Stimulated activated CD4-positive, alpha-beta T cell treated with anti-CD3 and anti-CD28 coated beads, Interleukin-15, amount 100 ng/mL, for 48 hours (primary cell): ENCODE measurements around the gene RAPGEFL1.
"Not testable (repeated sequence)": the region's sequence is repeated elsewhere in the genome, so short reads cannot be mapped to it uniquely, and the experiment has no call there.

ENCODE experiments used
- DNase-seq, 2 donors: peaks; one replicate each; pipeline ENCODE4 v3.0.0-alpha.2; 2020; ENCODE audit warnings: low read depth in 2 of 2

RAPGEFL1 gene

GRCh38 chr17:40174514-40174913, 2.8 kb upstream of the RAPGEFL1 start:
- no peak for DNase-seq

- no peak for DNase-seq
Observed at GRCh38 chr17:40175928-40176753, 1.1 kb upstream of the RAPGEFL1 start.

- no peak for DNase-seq
Observed at GRCh38 chr17:40176754-40177110, 538 bp upstream of the RAPGEFL1 start.

- no peak for DNase-seq
Observed at GRCh38 chr17:40178021-40178601, 841 bp downstream of the RAPGEFL1 start.

- no peak for DNase-seq
Observed at GRCh38 chr17:40178660-40179059, 1.4 kb downstream of the RAPGEFL1 start.

GRCh38 chr17:40179923-40180659, 2.8 kb downstream of the RAPGEFL1 start:
- no peak for DNase-seq

- DNase-seq: no peak
Observed at GRCh38 chr17:40180694-40181093, 3.4 kb downstream of the RAPGEFL1 start.

GRCh38 chr17:40181205-40181604, 3.9 kb downstream of the RAPGEFL1 start:
- DNase-seq: no peak

- no peak for DNase-seq
Observed at GRCh38 chr17:40182606-40183005, 5.3 kb downstream of the RAPGEFL1 start.

GRCh38 chr17:40187238-40187637, 10.0 kb downstream of the RAPGEFL1 start:
- DNase-seq: no peak

- DNase-seq: no peak
Observed at GRCh38 chr17:40188694-40189093, 11.4 kb downstream of the RAPGEFL1 start.

- peak; percentile 12 to 20 for DNase-seq
Observed at GRCh38 chr17:40190197-40191021, 13.1 kb downstream of the RAPGEFL1 start.

GRCh38 chr17:40191237-40192208, 14.3 kb downstream of the RAPGEFL1 start:
- DNase-seq: peak; percentile 21 to 62

- DNase-seq: no peak
Observed at GRCh38 chr17:40192961-40193360, 15.7 kb downstream of the RAPGEFL1 start.

- no peak for DNase-seq
Observed at GRCh38 chr17:40194821-40195220, 17.6 kb downstream of the RAPGEFL1 start.

GRCh38 chr17:40197550-40197949, 20.3 kb downstream of the RAPGEFL1 start:
- DNase-seq: no peak

GRCh38 chr17:40197965-40198456, 20.7 kb downstream of the RAPGEFL1 start:
- DNase-seq: not testable (repeated sequence)

- no peak for DNase-seq
Observed at GRCh38 chr17:40198576-40198975, 21.3 kb downstream of the RAPGEFL1 start.

GRCh38 chr17:40203131-40203530, 25.9 kb downstream of the RAPGEFL1 start:
- no peak for DNase-seq

GRCh38 chr17:40206193-40206592, 28.9 kb downstream of the RAPGEFL1 start:
- not testable (repeated sequence) for DNase-seq
